GM18505 (cell line): Measurements from ENCODE around the gene IZUMO1.

ENCODE experiments used
- ATAC-seq: cut with Tn5 transposase; IDR thresholded peaks from one replicate; pipeline ENCODE4 v1.9.1; 2021; ENCODE audit not compliant: unreplicated experiment
- POLR2A ChIP-seq: IDR thresholded peaks from 4 replicates; pipeline ENCODE4 v1.6.1; 2011; ENCODE audit warnings: borderline replicate concordance; ENCODE audit not compliant: insufficient read depth, insufficient read length; ENCODE audit errors: extremely low read depth

Gene IZUMO1

GRCh38 chr19:48739404-48740163 is 7.1 kb downstream of the IZUMO1 start:
- no peak for ATAC-seq
- no peak for TF ChIP-seq POLR2A

- peak; percentile 80 for ATAC-seq
- no peak for TF ChIP-seq POLR2A
Observed at GRCh38 chr19:48738557-48739403, 7.9 kb downstream of the IZUMO1 start.

GRCh38 chr19:48737360-48737998 is 9.2 kb downstream of the IZUMO1 start:
- no peak for ATAC-seq

GRCh38 chr19:48735031-48735615 is 11.6 kb downstream of the IZUMO1 start:
- TF ChIP-seq POLR2A: no peak
- no peak for ATAC-seq

More at GRCh38 chr19:48737360-48737998, 9.2 kb downstream of the IZUMO1 start:
- no peak for TF ChIP-seq POLR2A

- TF ChIP-seq POLR2A: no peak
- no peak for ATAC-seq
Observed at GRCh38 chr19:48734625-48735024, 12.1 kb downstream of the IZUMO1 start.

- no peak for TF ChIP-seq POLR2A
- no peak for ATAC-seq
Observed at GRCh38 chr19:48731452-48731851, 15.3 kb downstream of the IZUMO1 start.

GRCh38 chr19:48728911-48729664 is 17.6 kb downstream of the IZUMO1 start:
- ATAC-seq: no peak
- TF ChIP-seq POLR2A: no peak

GRCh38 chr19:48726556-48726955 is 20.2 kb downstream of the IZUMO1 start:
- ATAC-seq: no peak
- no peak for TF ChIP-seq POLR2A

- no peak for ATAC-seq
- TF ChIP-seq POLR2A: no peak
Observed at GRCh38 chr19:48724796-48725753, 21.6 kb downstream of the IZUMO1 start.

GRCh38 chr19:48722196-48722708 is 24.5 kb downstream of the IZUMO1 start:
- no peak for TF ChIP-seq POLR2A
- ATAC-seq: no peak

- peak; percentile 61 for TF ChIP-seq POLR2A
- peak; percentile 61 for ATAC-seq
Observed at GRCh38 chr19:48720613-48721296, 26.0 kb downstream of the IZUMO1 start.
